Measurements from ENCODE around the gene SELENOP. TPM values are rescaled to one million over a fixed set of nuclear protein-coding genes. Genes with fewer than 3 reads are reported as not detected.
"Not testable (repeated sequence)": the region's sequence is repeated elsewhere in the genome, so short reads cannot be mapped to it uniquely, and the experiment has no call there.

SELENOP gene
- total RNA-seq, 4 donors from 2014 or later, result 248 to 758 (median 461) TPM

DNA sequence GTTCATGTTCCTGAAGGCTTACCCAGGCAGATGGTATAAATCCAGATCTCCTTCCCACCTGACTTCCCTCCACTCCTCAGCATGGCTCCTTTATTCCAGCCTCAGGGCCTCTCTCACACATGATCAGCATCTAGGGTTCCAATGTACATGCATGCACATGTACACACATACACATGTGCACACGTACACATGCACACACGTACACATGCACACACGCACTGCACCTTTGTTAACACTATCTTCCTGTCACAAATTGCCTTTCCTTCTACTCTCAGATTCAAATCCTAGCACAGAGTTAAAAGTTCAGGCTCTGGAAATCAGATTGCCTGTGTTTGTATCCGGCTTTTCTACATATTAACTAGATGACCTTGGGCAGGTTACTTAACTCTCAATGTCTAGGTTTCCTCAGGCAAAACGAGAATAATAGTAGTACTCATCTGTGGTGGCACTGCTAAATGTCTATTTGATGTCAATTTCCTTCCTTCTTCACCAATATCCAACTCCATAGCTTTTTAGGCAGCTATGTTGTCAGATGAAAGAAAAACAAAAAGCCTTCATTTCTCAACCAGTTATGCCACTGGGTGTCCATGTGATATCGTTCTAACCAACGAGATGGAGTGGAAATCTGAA lies 12.8 kb upstream of the SELENOP start:
- no peak overlapping the region for H3K4me3 ChIP-seq
- H3K9me3 ChIP-seq, result no peaks in the 10 kb centered on the region
- no peak for DNase-seq
- no peak for TF ChIP-seq POLR2A (IDR thresholded peaks at IDR 0.05)
- TF ChIP-seq, protein P1, sequence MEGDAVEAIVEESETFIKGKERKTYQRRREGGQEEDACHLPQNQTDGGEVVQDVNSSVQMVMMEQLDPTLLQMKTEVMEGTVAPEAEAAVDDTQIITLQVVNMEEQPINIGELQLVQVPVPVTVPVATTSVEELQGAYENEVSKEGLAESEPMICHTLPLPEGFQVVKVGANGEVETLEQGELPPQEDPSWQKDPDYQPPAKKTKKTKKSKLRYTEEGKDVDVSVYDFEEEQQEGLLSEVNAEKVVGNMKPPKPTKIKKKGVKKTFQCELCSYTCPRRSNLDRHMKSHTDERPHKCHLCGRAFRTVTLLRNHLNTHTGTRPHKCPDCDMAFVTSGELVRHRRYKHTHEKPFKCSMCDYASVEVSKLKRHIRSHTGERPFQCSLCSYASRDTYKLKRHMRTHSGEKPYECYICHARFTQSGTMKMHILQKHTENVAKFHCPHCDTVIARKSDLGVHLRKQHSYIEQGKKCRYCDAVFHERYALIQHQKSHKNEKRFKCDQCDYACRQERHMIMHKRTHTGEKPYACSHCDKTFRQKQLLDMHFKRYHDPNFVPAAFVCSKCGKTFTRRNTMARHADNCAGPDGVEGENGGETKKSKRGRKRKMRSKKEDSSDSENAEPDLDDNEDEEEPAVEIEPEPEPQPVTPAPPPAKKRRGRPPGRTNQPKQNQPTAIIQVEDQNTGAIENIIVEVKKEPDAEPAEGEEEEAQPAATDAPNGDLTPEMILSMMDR (IDR thresholded peaks at IDR 0.05), result no peak
- no peaks in the 10 kb centered on the region for H3K36me3 ChIP-seq
- H3K4me1 ChIP-seq, result no peaks in the 10 kb centered on the region
- no peaks in the 10 kb centered on the region for H3K27me3 ChIP-seq
- H3K27ac ChIP-seq, result no peak overlapping the region
- intact Hi-C loops (cut with DNase I; ENCODE audit: low total_unique reads), result no loop called here

DNA sequence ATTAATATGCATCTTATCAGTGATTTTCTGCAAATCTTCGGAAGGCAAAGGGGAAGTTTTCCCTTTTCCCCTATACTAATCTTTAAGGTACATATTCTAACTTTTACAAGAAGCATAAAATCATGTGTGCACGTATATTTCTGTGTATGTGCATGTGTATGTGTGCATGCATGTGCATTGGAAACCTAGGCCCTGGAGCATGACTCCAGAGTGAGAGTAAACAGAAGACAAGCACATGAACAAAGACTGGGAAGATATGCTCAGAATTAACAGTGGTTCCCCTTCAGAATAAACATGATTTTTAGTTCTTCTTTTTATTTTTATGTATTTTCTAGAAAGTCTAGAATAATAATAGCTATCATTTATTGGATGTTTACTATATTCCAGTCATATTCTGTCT lies 10.9 kb upstream of the SELENOP start:
- H3K9me3 ChIP-seq, result no peaks in the 10 kb centered on the region
- H3K4me3 ChIP-seq, result no peak overlapping the region
- H3K4me1 ChIP-seq, result no peaks in the 10 kb centered on the region
- no peak for DNase-seq
- no peak overlapping the region for H3K27ac ChIP-seq
- intact Hi-C loops (cut with DNase I; ENCODE audit: low total_unique reads), result no loop called here
- no peaks in the 10 kb centered on the region for H3K36me3 ChIP-seq
- TF ChIP-seq, protein P1 (IDR thresholded peaks at IDR 0.05), result no peak
- no peak for TF ChIP-seq POLR2A (IDR thresholded peaks at IDR 0.05)
- no peaks in the 10 kb centered on the region for H3K27me3 ChIP-seq

DNA sequence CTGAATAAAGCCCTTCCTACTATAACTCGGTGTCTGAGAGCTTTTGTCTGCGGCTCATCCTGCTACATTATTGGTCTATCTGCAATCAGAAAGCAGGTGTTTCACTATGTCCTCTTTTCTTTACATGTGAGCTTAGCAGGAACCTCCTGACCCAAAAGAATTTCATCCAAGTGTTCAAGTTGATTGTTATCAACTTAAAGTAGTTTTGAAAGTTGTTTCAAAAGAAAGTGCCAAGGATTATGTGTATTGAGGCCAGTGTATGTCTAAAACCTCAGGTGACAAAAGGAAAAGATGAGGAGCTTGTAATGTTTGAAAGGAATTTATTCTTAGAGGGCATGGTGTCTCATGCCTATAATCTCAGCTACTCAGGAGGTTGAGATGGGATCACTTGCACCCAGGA lies 8.1 kb upstream of the SELENOP start:
- no peaks in the 10 kb centered on the region for H3K27me3 ChIP-seq
- no peak overlapping the region for H3K27ac ChIP-seq
- DNase-seq, result no peak
- intact Hi-C loops (cut with DNase I; ENCODE audit: low total_unique reads), result no loop called here
- no peak overlapping the region for H3K4me3 ChIP-seq
- H3K36me3 ChIP-seq, result no peaks in the 10 kb centered on the region
- no peaks in the 10 kb centered on the region for H3K4me1 ChIP-seq
- no peak for TF ChIP-seq POLR2A (IDR thresholded peaks at IDR 0.05)
- TF ChIP-seq, protein P1 (IDR thresholded peaks at IDR 0.05), result no peak
- no peaks in the 10 kb centered on the region for H3K9me3 ChIP-seq

DNA sequence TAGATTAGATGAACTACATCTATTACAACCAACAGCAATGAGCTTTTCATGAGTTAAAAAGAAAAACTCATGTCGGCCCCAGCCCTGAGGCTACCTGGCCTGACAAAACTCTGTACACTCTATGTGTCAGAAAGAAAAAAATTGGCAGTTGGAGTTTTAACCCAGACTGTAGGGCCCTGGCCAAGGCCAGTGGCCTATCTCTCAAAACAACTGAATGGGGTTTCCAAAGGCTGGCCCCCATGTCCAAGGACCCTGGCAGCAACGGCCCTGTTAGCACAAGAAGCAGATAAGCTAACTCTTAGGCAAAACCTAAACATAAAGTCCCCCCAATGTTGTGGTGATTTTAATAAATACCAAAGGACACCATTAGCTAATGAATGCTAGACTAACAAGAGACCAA lies 4.9 kb upstream of the SELENOP start:
- H3K4me1 ChIP-seq; H3K4me3 ChIP-seq; H3K36me3 ChIP-seq; H3K27me3 ChIP-seq; H3K9me3 ChIP-seq; H3K27ac ChIP-seq; DNase-seq; intact Hi-C loops (cut with DNase I; ENCODE audit: low total_unique reads): not testable (repeated sequence)

DNA sequence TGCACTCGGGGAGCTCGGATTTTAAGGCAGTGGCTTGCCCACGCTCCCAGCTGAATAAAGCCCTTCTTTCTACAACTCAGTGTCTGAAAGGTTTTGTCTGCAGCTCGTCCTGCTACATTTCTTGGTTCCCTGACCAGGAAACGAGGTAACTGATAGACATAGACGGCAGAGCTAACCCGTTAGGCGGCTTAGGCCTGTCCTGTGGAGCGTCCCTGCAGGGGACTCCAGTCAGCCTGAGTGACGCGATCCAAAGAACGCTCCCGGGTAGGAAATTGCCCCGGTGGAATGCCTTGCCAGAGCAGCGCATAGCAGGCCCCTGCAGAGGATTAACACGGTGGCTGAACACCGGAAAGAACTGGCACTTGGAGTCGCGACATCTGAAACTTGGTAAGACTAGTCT lies 1.8 kb upstream of the SELENOP start:
- peak in 1 of 2 donors; percentile 16 for DNase-seq
- TF ChIP-seq, protein P1 (IDR thresholded peaks at IDR 0.05), result no peak
- TF ChIP-seq POLR2A (IDR thresholded peaks at IDR 0.05), result no peak
- no peaks in the 10 kb centered on the region for H3K27me3 ChIP-seq
- intact Hi-C loops (cut with DNase I; ENCODE audit: low total_unique reads), result no loop called here
- no peaks in the 10 kb centered on the region for H3K4me1 ChIP-seq
- no peaks in the 10 kb centered on the region for H3K9me3 ChIP-seq
- H3K36me3 ChIP-seq, result no peaks in the 10 kb centered on the region
- no peak overlapping the region for H3K4me3 ChIP-seq
- H3K27ac ChIP-seq, result peak overlapping the region; percentile 85 to 93

DNA sequence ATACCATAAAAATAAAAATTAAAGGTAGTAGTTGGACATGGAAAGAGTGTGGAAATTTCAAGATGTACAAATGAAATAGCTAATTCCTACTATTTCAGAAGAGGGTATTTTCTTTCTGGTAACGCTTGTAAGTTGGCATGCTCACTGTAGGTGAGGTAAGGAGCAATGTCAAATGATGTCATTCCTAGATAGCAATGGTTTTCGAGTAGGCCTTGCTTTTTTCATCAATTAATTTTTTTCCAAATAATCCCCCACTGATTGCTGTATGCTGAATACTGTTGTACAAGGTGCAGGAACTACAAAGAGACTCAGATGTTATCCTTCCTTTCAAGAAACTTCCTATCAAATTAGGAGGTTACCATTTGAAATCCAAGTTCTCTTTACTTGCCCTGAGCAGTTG lies 928 bp upstream of the SELENOP start:
- H3K27me3 ChIP-seq, result no peaks in the 10 kb centered on the region
- TF ChIP-seq, protein P1 (IDR thresholded peaks at IDR 0.05), result no peak
- no peak for TF ChIP-seq POLR2A (IDR thresholded peaks at IDR 0.05)
- intact Hi-C loops (cut with DNase I; ENCODE audit: low total_unique reads), result no loop called here
- no peaks in the 10 kb centered on the region for H3K4me1 ChIP-seq
- H3K36me3 ChIP-seq, result no peaks in the 10 kb centered on the region
- DNase-seq, result no peak
- peak overlapping the region; percentile 85 to 93 for H3K27ac ChIP-seq
- no peaks in the 10 kb centered on the region for H3K9me3 ChIP-seq
- peak overlapping the region in 1 of 2 donors; percentile 62 for H3K4me3 ChIP-seq

Measured in uterus (tissue), 4 donors.